ENCODE measurements around the gene SCML1.

The SCML1 gene

DNA sequence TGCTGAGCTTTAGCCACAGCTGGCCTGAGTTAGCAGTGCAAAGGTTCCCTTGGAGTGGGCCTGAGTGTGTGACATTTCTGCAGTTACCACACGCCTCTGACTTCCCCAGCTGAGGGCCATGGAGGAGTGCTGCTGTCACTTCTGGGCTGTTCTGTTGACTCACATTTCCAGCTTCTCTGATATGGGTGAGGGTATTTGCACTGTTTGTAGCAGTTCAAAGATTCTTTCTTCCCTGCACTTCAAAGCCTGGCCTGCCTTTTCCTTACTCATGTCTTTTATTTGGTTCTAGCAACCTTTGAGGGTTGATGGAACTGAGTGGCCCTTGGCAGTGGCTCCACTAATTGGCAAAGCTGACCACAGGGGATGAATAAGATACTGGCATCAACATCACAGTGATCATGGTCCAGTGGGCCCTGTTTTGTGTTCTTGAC lies 26.4 kb upstream of the SCML1 start:
- Histone ChIP-seq H3K27me3 (ENCODE audit: insufficient read depth, low read length) (no peaks in the 10 kb centered on the region), H3K27ac (ENCODE audit: low read depth, low read length) (no peak overlapping the region), H2AFZ (ENCODE audit: low read length, unreplicated experiment) (no peak overlapping the region), H3K4me3 (ENCODE audit: low read depth, low read length) (no peak overlapping the region), H3K36me3 (ENCODE audit: insufficient read depth, low read length) (no peaks in the 10 kb centered on the region), H3K79me2 (ENCODE audit: control insufficient read depth, insufficient read depth, low read length, unreplicated experiment) (no peaks in the 10 kb centered on the region), H3K4me1 (ENCODE audit: control insufficient read depth, insufficient read depth, low read length, unreplicated experiment) (peaks cover 13% of the 10 kb centered on the region)

DNA sequence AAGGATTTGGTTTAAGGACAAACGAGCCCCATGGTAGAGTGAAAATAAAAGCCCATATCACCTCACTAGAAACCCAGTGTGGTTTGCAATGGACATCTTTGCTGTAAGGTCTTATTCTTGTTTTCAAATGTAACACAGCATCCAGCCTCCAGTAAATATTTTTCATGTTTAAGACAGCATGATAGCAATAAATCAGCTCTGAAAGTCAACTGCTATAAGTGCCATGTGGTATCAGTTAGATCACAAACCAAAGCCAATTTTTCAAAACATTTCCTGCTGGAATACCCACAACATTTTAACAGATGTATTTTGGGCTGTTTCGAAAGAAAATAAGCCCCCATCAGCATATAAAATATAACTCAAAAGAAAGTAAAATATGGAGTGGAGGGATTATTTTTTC lies 24.0 kb upstream of the SCML1 start:
- Histone ChIP-seq H3K79me2 (ENCODE audit: control insufficient read depth, insufficient read depth, low read length, unreplicated experiment) (no peaks in the 10 kb centered on the region), H3K27me3 (ENCODE audit: insufficient read depth, low read length) (no peaks in the 10 kb centered on the region)

GRCh38 chrX:17718649-17719165 lies 18.6 kb upstream of the SCML1 start:
- no peak overlapping the region for H3K27ac ChIP-seq (ENCODE audit: low read depth, low read length)
- H3K4me1 ChIP-seq (ENCODE audit: control insufficient read depth, insufficient read depth, low read length, unreplicated experiment) = no peaks in the 10 kb centered on the region
- no peaks in the 10 kb centered on the region for H3K36me3 ChIP-seq (ENCODE audit: insufficient read depth, low read length)
- no peak overlapping the region for H3K4me3 ChIP-seq (ENCODE audit: low read depth, low read length)
- no peaks in the 10 kb centered on the region for H3K79me2 ChIP-seq (ENCODE audit: control insufficient read depth, insufficient read depth, low read length, unreplicated experiment)
- H3K27me3 ChIP-seq (ENCODE audit: insufficient read depth, low read length) = no peaks in the 10 kb centered on the region
- no peak overlapping the region for H2AFZ ChIP-seq (ENCODE audit: low read length, unreplicated experiment)

More for the DNA sequence above, 24.0 kb upstream of the SCML1 start:
- Histone ChIP-seq H3K27ac (ENCODE audit: low read depth, low read length) (no peak overlapping the region), H3K4me3 (ENCODE audit: low read depth, low read length) (no peak overlapping the region), H3K4me1 (ENCODE audit: control insufficient read depth, insufficient read depth, low read length, unreplicated experiment) (no peaks in the 10 kb centered on the region), H3K36me3 (ENCODE audit: insufficient read depth, low read length) (no peaks in the 10 kb centered on the region), H2AFZ (ENCODE audit: low read length, unreplicated experiment) (no peak overlapping the region)

GRCh38 chrX:17719711-17720110 lies 17.6 kb upstream of the SCML1 start:
- H2AFZ ChIP-seq (ENCODE audit: low read length, unreplicated experiment) = no peak overlapping the region
- no peaks in the 10 kb centered on the region for H3K27me3 ChIP-seq (ENCODE audit: insufficient read depth, low read length)
- H3K27ac ChIP-seq (ENCODE audit: low read depth, low read length) = no peak overlapping the region
- H3K4me1 ChIP-seq (ENCODE audit: control insufficient read depth, insufficient read depth, low read length, unreplicated experiment) = no peaks in the 10 kb centered on the region
- H3K36me3 ChIP-seq (ENCODE audit: insufficient read depth, low read length) = no peaks in the 10 kb centered on the region
- no peaks in the 10 kb centered on the region for H3K79me2 ChIP-seq (ENCODE audit: control insufficient read depth, insufficient read depth, low read length, unreplicated experiment)
- no peak overlapping the region for H3K4me3 ChIP-seq (ENCODE audit: low read depth, low read length)

GRCh38 chrX:17721715-17722114 lies 15.6 kb upstream of the SCML1 start:
- Histone ChIP-seq H2AFZ (ENCODE audit: low read length, unreplicated experiment) (no peak overlapping the region), H3K36me3 (ENCODE audit: insufficient read depth, low read length) (no peaks in the 10 kb centered on the region), H3K27me3 (ENCODE audit: insufficient read depth, low read length) (no peaks in the 10 kb centered on the region), H3K79me2 (ENCODE audit: control insufficient read depth, insufficient read depth, low read length, unreplicated experiment) (no peaks in the 10 kb centered on the region), H3K27ac (ENCODE audit: low read depth, low read length) (no peak overlapping the region), H3K4me3 (ENCODE audit: low read depth, low read length) (no peak overlapping the region), H3K4me1 (ENCODE audit: control insufficient read depth, insufficient read depth, low read length, unreplicated experiment) (no peaks in the 10 kb centered on the region)

DNA sequence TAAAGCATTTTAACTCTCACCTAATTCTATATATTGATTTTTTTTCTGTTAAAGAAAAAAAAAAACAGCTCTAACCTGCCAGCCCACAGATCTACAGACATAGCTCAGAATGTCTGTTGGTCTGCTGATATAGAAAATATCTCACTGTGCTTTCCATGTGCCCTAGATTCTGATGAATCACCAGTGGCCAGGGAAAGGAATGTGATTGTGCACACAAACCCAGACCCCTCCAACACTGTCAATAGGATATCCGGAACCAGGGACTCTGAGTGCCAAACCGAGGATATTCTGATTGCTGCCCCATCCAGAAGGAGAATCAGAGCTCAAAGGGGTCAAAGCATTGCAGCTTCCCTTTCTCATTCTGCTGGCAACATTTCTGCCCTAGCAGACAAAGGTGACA lies 12.1 kb upstream of the SCML1 start:
- Histone ChIP-seq H3K27ac (ENCODE audit: low read depth, low read length) (no peak overlapping the region), H2AFZ (ENCODE audit: low read length, unreplicated experiment) (no peak overlapping the region), H3K4me1 (ENCODE audit: control insufficient read depth, insufficient read depth, low read length, unreplicated experiment) (no peaks in the 10 kb centered on the region), H3K36me3 (ENCODE audit: insufficient read depth, low read length) (no peaks in the 10 kb centered on the region), H3K79me2 (ENCODE audit: control insufficient read depth, insufficient read depth, low read length, unreplicated experiment) (no peaks in the 10 kb centered on the region), H3K27me3 (ENCODE audit: insufficient read depth, low read length) (no peaks in the 10 kb centered on the region), H3K4me3 (ENCODE audit: low read depth, low read length) (no peak overlapping the region)

DNA sequence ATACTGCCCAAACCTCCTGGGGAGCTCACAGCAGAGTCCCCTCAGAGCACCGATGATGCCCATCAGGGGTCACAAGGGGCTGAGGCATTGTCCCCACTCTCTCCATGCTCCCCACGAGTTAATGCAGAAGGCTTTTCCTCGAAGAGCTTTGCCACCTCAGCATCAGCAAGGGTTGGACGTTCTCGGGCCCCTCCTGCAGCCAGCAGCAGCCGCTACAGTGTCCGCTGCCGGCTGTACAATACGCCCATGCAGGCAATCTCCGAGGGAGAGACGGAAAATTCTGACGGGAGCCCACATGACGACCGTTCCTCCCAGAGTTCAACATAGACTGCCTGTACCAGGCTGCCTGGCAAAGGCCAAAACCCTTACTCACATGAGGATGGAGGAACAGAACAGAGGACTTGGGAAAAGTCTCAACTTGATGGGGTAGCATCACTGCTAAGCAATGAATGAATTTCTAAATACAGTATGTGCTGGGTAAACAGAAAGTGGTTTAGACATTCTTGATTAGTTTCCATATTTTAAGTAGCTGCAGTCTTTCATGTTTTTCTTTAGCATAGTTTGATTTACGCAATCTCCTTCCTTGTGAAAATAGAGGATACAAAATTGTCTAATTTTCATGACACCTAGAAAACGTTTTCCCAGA lies 5.0 kb upstream of the SCML1 start:
- Histone ChIP-seq H3K4me3 (ENCODE audit: low read depth, low read length) (no peak overlapping the region), H3K27ac (ENCODE audit: low read depth, low read length) (no peak overlapping the region), H3K79me2 (ENCODE audit: control insufficient read depth, insufficient read depth, low read length, unreplicated experiment) (no peaks in the 10 kb centered on the region), H3K4me1 (ENCODE audit: control insufficient read depth, insufficient read depth, low read length, unreplicated experiment) (peaks cover 6% of the 10 kb centered on the region), H3K27me3 (ENCODE audit: insufficient read depth, low read length) (no peaks in the 10 kb centered on the region), H3K36me3 (ENCODE audit: insufficient read depth, low read length) (no peaks in the 10 kb centered on the region), H2AFZ (ENCODE audit: low read length, unreplicated experiment) (no peak overlapping the region)

GRCh38 chrX:17735406-17735805 lies 1.9 kb upstream of the SCML1 start:
- Histone ChIP-seq H3K4me1 (ENCODE audit: control insufficient read depth, insufficient read depth, low read length, unreplicated experiment) (peaks cover 15% of the 10 kb centered on the region), H3K79me2 (ENCODE audit: control insufficient read depth, insufficient read depth, low read length, unreplicated experiment) (peaks cover 28% of the 10 kb centered on the region), H2AFZ (ENCODE audit: low read length, unreplicated experiment) (peak overlapping the region; percentile 50), H3K27me3 (ENCODE audit: insufficient read depth, low read length) (no peaks in the 10 kb centered on the region), H3K36me3 (ENCODE audit: insufficient read depth, low read length) (no peaks in the 10 kb centered on the region), H3K27ac (ENCODE audit: low read depth, low read length) (no peak overlapping the region), H3K4me3 (ENCODE audit: low read depth, low read length) (no peak overlapping the region)

GRCh38 chrX:17736478-17736855 lies 826 bp upstream of the SCML1 start:
- Histone ChIP-seq H3K27me3 (ENCODE audit: insufficient read depth, low read length) (no peaks in the 10 kb centered on the region), H3K36me3 (ENCODE audit: insufficient read depth, low read length) (no peaks in the 10 kb centered on the region), H3K79me2 (ENCODE audit: control insufficient read depth, insufficient read depth, low read length, unreplicated experiment) (peaks cover 39% of the 10 kb centered on the region), H2AFZ (ENCODE audit: low read length, unreplicated experiment) (peak overlapping the region; percentile 23), H3K4me3 (ENCODE audit: low read depth, low read length) (peak overlapping the region; percentile 78), H3K27ac (ENCODE audit: low read depth, low read length) (peak overlapping the region; percentile 64), H3K4me1 (ENCODE audit: control insufficient read depth, insufficient read depth, low read length, unreplicated experiment) (peaks cover 15% of the 10 kb centered on the region)

- Histone ChIP-seq H3K36me3 (ENCODE audit: insufficient read depth, low read length) (no peaks in the 10 kb centered on the region), H3K4me3 (ENCODE audit: low read depth, low read length) (peak overlapping the region; percentile 97), H3K79me2 (ENCODE audit: control insufficient read depth, insufficient read depth, low read length, unreplicated experiment) (peaks cover 49% of the 10 kb centered on the region), H2AFZ (ENCODE audit: low read length, unreplicated experiment) (peak overlapping the region; percentile 20), H3K4me1 (ENCODE audit: control insufficient read depth, insufficient read depth, low read length, unreplicated experiment) (peaks cover 17% of the 10 kb centered on the region), H3K27ac (ENCODE audit: low read depth, low read length) (peak overlapping the region; percentile 87), H3K27me3 (ENCODE audit: insufficient read depth, low read length) (no peaks in the 10 kb centered on the region)
These were observed 355 bp downstream of the SCML1 start for GRCh38 chrX:17737710-17737985.

- H3K4me3 ChIP-seq (ENCODE audit: low read depth, low read length) = peak overlapping the region; percentile 97
- peak overlapping the region; percentile 75 for H2AFZ ChIP-seq (ENCODE audit: low read length, unreplicated experiment)
These were observed 857 bp downstream of the SCML1 start for GRCh38 chrX:17737986-17738713.

More at GRCh38 chrX:17737986-17738713, 857 bp downstream of the SCML1 start:
- Histone ChIP-seq H3K27me3 (ENCODE audit: insufficient read depth, low read length) (no peaks in the 10 kb centered on the region), H3K79me2 (ENCODE audit: control insufficient read depth, insufficient read depth, low read length, unreplicated experiment) (peaks cover 54% of the 10 kb centered on the region), H3K27ac (ENCODE audit: low read depth, low read length) (peak overlapping the region; percentile 87), H3K4me1 (ENCODE audit: control insufficient read depth, insufficient read depth, low read length, unreplicated experiment) (peaks cover 20% of the 10 kb centered on the region), H3K36me3 (ENCODE audit: insufficient read depth, low read length) (no peaks in the 10 kb centered on the region)

Measured in ACC112 (cell line).